Measurements from ENCODE around the gene AMN. TPM values are rescaled to one million over a fixed set of nuclear protein-coding genes. Genes with fewer than 3 reads are reported as not detected.
"Not testable (repeated sequence)": the region's sequence is repeated elsewhere in the genome, so short reads cannot be mapped to it uniquely, and the experiment has no call there.

AMN gene
- total RNA-seq, 1 donor from 2014 or later, result not detected

DNA sequence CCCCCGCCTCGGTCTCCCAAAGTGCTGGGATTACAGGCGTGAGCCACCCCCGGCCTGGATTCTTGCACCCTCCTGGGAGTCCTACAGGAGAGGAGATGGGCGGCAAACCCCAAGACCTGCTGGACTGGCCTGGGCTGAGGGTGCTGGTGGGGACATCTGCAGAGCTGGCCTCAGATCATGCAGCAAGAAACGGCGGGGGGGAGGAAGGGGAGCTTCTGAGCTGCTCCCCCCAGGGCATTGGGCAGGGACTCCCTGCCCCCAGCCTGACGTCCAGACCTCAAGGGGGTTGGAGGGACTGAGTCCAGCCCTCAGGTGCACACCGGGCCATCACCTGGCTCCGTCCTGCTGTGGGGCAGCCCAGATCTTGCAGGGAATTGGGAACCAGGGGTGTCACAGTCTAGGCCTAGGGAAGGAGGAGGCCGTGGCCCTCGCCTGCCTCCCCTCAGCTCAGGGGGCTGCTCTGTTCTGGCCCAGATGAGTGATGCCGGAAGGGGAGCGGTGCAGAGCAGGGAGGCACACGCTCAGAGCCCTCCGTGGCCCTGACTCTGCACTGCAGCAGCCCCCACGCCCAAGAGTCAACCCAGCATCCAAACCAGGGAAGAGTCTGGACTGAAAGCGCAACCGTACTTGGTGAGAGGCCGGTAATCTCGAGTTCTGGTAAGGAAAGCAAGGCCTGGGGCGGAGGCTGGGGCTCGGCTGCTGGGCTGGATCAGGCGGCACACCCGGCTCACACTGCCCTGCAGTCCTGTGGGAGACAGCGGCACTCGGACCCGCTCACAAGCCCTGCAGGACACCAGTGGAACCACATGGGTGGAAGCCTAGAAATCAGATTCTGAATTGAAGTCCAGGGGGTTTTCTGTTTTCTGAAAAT, 8.9 kb upstream of the AMN start:
- DNase-seq, result no peak

DNA sequence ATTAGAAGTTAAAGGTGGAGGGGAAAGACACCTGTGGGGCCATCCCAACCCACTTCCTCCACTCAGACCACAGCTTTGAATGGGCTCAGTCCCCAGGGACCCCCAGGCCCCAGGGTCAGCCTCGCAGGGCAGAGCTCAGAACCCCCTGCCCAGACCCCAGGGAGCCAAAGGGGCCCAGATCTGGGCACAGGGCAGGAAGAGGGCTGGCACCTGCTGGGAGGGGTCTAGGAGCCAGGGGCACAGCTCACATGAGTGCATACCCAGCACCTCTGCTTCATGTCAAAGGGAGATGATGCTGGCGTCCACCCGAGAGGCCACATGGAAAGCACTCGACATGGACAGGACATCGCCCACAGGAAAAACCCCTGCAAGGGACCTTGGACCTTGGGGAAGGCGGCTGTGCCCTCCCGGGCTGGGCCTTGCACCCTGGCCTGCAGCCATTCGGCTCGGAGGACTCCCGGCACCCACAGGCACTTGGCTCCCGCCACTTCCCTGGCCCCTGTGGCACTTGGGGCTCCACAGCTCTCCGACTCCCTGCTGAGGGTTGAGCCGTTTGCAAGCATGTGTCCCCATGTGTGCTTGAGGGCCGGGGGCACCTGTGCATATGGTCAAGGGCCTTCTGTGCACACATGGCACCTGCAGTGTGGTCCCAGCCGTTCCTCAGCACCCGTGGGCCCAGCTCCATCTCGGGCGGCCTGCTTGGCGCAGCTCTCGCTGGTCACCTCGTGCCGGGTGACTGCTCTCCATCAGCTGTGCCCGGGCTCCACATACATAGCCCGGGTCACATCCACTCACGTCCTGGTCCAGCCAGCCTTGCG, 7.8 kb upstream of the AMN start:
- no peak for DNase-seq

DNA sequence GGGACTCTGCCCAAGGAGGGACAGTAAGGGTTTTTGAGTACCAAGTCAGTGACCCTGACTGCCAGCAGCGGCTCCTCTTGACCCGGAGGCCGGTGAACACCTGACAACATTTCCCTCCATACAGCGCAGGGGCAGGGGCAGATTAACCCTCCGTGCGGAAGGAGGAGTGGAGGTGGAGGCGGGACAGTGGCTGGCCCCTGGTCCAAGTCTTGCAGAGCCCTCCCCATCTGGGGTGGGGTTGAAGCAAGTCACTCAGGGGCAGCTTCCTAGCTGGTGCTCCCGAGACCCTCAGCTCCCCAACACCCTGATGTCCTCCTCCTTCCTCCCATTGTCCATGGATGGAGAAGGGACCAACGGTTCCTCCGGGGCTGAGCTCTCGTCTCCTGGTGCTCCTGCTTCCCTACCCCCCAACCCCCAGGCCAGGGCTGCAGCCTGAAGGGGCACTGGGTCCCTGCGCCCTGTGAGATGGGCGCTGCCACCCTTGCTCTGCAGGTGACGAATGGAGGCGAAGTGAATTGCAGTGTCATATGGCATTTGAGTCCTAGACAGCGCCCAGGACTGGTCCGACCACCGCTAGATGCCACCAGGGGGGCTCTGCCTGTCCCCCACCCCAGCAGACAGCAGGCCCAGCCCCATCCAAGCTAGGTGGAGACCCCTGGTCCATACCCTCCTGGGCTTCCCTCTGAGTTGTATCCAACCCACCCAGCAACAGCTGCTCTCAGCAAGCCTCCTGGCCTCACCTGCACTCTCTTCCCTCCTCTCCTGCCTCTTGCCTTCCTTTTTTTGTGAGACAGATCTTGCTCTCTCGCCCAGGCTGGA, 7.0 kb upstream of the AMN start:
- no peak for DNase-seq

DNA sequence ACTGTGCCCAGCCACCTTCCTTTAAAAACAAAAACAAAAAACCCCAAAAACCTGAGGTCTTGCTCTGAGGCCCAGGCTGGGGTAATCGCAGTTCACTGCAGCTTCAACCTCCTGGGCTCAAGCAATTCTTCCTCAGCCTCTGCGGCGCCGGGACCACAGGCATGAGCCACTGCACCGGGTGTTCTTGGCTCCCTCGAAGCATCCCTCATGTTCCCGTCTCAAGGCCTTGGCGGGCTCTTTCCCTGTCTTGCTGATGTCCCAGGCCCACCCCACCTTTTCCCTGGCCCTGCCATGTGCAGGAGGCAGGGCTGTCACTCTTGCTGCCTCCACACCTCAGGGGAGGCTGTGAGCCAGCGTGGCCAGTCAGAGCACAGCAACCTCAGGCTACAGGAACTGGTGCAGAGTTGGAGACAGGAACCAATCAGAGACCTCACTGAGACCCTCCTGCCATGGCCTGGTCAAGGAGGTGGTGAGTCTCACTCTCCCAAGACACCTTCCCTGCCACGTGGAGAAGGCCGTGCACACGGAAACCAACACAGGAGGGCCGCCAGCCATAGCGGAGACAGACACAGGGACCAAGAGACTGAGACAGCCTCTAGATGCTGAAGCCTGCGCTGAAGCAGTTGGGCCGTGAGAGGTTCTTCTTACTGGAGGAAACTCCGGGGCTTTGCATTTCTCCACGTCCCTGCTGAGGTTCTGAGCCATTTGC, 6.0 kb upstream of the AMN start:
- DNase-seq, result no peak

DNA sequence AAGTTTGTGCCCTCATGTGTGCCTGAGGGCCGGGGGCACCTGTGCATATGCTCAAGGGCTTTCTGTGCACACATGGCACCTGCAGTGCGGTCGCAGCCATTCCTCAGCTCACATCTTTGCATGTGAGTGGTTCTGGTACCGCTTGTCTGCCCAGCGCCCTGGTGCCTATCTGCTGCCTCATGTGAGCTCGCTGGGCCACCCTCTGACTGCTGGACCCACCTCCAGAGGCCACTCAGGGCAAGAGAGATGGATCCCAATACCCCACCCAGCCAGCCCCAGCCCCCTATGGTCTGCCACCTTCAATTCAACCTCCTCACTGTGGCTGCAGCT, 5.4 kb upstream of the AMN start:
- no peak for DNase-seq

DNA sequence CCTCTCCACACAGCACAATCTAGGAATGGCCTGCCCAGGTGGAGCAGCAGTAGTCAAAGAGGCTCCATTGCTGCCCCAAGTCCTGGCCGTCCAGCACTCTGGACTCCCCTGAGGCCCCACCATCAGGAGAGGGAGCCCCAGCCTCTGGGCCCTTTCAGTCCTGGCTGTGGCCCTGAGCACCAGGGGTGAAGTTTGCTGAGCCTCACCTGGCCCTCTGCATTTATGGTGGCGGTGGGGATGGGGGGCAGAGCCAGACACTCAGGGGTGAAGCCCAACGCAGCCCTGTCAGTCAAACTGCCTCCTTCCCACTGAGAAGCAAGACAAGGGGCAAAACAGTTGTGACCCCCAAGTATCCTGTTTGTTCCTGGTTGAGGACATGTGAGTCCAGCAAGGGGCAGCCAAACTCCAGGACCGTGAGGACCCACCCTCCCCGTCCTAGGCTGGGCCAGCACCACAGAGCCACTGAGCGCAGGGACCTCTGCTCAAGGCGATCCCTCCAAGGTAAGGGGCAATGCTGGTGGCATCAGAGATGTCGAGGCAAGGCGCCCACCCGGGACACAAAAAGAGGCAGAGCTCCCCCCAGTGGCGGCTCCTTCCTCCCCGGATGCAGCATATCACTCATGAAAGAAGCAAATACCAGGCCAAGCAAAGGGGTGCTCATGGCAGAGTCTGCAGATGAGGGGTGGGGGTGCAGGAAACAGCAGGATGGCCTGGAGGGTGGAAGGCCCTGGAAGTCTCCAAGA, 4.8 kb upstream of the AMN start:
- peak; percentile 67 for DNase-seq

DNA sequence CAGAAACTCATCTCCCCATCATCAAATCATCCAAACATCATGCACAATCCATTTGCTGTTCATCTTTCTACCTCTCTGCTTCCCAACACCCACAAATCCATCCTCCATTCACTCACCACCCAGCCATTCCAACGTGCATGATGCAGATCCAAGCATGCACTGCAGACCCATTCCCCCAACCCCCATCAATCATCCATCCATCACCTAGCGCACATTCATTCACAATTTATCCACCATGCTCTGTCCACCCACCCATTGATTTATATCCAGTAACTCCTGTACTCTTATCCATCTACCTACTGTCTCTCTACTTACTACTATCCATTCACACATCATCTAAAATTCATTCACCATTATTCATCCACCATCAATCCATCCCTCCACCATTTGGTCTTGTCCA, 4.0 kb upstream of the AMN start:
- no peak for DNase-seq

DNA sequence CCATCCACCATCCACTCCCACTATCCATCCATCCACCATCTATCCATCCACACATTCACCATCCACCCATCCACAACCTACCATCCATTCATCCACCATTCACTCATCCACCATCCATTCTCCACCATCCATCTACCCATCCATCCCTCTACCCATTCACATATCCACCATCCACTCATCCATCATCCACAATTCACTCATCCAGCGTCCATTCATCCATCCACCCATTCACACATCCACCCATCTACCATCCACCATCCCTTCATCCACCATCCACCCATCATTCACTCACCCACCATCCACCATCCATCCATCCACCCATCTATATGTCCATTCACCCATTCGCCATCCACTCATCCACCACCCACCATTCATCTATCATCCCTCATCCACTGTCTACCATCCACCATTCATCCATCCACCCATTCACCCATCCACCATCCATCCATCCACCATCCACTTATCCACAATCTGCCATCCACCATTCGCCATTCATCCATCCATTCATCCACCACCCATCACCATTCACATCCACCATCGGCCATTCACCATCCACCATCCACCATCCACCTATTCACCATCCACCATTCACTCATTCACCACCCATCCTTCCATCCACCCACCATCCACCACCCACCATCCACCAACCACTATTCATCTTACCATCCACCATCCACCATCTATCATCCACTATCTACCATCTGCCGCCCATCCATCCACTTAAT, 2.0 kb upstream of the AMN start:
- no peak for DNase-seq

DNA sequence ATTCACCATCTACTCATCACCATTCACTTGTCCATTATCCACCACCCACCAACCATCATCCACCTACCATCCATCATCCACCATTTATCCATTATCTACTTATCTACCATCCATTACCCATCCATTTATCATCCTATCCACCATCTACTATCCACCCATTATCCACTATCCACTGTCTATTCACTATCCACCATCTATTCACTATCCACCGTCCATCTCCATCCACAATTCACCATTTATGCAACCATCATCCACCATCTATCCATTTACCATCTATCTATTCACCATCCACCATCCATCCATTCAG, 1.5 kb upstream of the AMN start:
- DNase-seq, result no peak

DNA sequence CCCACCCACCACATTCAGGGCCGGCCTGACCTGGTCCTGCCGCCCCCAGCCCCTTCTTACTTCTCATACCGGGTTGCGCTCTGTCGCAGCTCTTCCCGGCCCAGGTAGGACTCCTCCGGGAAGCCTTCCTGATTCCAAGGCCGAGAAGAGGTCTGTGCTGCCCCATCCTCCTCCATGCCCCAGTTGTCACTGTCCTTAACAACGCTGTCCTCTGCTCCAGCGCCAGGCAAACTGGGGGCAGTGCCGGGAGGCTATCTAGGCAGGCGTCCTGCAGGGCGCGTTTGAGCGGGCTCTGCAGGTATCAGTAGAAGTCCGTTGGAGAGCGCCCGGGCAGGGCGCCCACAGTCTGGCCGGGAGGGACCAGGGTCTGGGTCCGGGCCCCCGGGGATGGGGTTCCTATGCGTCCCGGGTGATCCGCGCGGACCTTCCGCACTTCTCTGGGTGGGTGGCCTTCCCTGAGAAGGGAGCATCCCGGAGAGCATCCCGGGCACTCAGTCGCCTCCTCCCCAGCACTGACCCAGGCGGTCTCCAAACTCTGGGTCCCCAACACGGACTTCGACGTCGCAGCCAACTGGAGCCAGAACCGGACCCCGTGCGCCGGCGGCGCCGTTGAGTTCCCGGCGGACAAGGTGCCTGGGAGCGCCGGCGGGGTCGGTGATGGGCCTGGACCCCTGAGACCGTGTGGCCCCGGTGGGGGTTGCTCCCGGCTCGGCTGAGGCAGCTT, 900 bp downstream of the AMN start:
- DNase-seq, result no peak

DNA sequence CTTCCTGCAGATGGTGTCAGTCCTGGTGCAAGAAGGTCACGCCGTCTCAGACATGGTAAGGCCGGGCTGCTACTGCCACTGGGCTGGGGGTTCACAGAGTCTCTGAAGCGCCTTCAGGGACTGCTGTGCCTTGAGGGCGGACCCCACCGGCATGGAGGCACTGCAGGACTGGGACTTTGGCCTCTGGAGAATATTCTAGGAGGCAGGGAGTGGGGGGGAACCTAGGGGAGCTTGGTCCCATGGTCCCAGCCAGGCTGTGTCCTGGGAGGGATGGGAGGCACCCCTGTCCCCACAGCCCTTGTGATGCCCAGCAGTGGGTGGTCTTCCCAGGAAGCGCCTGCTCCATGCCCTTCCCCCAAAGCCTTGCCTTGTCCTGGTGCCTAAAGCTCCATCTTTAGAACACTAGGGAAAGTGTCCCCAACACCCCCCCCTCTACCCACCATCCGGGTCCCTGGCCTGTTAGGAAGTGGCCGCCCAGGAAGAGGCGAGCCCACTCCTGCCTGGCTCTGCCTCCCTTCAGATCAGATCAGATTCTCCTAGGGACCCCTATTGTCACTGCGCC, 1.5 kb downstream of the AMN start:
- DNase-seq, result no peak

DNA sequence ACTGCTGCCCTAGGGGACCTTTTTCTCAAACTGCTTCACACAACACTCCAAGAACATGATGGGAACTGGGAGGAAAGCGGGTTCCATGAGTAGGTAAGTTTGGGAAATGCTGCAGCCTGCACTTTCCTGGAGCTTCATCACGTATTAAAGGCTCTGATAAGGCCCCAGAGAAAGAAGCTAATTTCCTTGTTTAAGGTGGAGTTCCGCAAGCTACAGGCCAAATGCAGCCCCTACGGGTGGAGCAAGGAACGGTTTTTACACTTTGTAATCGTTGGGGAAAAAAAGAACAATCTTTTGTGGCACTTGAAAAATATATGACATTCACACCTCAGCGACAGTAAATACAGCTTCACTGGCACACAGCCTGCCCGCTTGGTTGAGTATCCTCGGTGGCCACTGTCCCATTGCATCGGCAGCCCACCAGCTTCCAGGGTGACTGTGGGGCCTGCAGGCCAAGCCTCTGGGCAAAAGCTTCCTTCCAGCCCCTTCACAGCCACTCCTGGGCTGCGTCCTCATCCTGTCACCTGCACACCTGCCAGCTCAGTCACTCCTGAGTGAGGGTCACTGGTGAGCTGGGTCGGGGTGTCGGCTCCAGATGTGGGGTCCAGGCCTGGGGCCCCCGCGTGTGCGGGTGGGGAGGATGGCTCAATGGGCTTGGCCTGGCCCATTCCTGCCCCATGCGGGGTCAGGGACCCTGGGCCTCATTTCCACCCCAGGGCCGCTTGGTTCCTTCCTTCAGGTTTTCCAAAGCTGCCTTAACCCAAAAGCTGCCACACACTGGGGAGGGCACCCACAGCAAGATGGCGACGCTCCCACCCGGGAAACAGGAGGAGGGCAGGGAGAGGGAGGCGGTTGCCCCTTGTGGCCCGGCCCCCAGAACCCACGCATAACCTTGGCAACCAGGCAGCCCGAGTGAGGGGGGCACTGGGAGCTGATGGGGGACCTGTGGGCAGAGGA, 2.4 kb downstream of the AMN start:
- DNase-seq, result no peak

DNA sequence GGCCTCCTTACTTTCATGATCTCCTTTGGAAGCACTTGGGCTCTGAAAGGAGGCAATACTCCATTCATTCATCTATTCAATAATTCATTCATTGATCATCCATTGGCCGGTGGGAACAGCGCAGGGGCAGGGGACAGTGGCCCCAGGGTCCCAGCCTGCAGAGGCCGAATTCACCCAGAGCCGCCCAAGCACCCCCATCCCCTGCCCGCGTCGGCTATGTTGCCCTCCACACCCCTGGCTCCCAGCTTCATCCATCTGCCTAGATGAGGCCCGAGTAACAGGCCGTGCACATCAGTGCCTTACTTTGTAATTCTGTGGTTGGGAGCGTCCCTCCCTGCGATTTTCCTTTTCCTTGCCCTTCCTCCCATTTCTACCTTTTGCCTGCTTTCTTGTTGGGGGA, 3.2 kb downstream of the AMN start:
- DNase-seq, result no peak

DNA sequence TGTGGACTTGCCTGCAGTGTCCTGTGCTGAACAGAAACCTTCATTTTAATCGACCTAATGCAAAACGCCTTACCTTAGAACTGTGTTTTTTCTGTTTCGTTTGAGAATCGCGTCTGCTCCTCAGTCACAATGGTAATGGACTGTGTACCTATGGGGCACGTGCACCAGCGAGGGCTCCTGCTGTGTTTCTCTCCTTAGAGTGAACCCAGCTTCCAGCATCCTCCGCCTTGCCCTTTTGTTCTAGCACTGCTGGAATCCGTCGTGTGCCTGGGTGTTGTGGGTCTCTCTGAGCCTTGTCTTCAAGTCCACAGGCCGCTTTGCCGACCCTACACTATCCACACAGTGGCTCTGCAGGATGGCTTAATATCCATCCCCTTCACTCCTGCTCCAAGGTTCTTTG, 3.6 kb downstream of the AMN start:
- DNase-seq, result no peak

DNA sequence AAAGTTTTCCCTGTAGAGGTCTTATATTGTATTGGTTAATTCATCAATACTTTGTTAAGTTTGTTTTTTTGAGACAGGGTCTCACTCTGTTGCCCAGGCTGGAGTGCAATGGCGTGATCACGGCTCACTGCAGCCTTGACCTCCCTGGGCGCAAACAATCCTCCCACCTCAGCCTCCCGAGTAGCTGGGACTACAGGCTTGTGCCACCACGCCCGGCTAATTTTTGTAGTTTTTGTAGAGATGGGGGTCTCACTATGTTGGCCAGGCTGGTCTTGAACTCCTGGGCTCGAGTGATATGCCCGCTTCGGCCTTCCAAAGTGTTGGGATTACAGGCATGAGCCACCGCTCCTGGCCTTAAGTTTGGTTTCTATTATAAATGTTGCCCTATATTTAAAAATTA, 4.4 kb downstream of the AMN start:
- DNase-seq, result not testable (repeated sequence)

DNA sequence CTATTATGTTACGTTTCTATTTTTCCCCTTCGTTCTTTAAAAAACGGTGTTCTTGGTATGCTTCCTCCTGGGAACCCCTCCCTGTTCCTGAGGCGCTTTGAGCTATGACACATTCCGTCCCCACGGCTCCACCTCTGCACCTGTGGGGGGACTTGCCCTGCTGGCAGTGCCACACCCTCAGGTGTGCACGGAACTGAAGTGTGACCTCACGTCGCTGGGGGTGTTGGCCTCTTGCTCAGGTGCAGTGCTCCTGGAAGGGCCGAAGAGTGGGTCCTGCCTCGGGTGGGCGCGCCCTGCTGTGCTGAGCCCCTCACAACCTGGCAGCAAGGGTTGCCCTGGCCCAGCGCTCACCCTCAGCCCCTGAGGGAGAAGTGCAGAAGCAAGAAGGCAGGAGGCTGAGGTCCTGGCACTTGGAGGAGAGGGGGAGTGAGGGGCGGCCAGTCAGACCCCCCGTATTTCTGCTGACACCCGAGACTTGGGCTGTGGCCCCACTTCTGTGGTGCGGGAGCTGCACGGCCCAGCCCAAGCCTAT, 4.9 kb downstream of the AMN start:
- no peak for DNase-seq

DNA sequence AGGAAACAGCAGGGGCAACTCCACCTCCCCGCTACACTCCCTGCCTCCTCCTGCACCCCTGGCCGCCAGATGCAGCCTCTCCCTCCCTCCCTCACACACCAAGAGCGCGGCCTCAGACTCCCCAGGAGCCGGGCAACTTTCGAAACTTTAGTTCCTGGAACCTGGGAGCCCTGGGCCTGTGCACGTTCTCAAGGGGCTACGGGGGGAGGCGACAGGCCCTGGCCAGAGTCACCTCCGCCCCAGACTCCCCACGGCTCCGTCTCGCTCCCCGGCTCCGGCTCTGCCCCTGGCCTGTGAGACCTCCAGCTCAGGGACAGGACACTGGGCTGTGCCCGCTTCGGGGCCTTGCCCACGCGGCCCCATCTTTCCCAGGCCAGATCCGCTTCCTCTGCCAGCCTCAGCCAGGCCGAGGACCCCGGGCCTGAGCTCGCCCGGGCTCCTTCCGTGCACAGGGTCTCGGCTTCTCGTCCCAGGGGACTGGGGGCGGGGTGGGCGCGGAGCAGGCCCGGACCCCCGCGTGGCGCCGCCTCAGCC, 5.5 kb downstream of the AMN start:
- no peak for DNase-seq

DNA sequence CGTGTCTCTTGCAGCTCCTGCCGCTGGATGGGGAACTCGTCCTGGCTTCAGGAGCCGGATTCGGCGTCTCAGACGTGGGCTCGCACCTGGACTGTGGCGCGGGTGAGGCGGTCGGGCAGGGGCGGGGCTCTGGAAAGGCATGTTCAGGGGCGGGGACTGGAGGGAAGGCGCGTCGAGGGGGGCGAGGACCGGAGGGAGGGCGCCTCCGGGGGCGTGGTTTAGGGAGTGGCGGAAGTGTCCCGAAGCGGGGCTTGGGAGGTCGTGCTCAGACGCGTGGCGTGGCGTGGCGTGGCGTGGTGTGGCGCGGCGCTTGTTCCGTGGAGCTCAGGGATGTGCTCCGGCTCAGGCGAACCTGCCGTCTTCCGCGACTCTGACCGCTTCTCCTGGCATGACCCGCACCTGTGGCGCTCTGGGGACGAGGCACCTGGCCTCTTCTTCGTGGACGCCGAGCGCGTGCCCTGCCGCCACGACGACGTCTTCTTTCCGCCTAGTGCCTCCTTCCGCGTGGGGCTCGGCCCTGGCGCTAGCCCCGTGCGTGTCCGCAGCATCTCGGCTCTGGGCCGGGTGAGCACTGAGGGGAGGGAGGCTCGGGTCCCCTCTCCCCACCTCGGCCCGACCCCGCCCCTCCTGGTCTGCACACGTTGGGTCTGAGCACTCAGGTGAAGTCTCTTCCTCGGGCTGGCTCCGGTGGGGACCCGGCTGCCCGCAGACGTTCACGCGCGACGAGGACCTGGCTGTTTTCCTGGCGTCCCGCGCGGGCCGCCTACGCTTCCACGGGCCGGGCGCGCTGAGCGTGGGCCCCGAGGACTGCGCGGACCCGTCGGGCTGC, 6.2 kb downstream of the AMN start:
- DNase-seq, result peak; percentile 26

Measured in dermis blood vessel endothelial cell (primary cell).